ENCODE results near the gene COL15A1.

The COL15A1 gene

DNA sequence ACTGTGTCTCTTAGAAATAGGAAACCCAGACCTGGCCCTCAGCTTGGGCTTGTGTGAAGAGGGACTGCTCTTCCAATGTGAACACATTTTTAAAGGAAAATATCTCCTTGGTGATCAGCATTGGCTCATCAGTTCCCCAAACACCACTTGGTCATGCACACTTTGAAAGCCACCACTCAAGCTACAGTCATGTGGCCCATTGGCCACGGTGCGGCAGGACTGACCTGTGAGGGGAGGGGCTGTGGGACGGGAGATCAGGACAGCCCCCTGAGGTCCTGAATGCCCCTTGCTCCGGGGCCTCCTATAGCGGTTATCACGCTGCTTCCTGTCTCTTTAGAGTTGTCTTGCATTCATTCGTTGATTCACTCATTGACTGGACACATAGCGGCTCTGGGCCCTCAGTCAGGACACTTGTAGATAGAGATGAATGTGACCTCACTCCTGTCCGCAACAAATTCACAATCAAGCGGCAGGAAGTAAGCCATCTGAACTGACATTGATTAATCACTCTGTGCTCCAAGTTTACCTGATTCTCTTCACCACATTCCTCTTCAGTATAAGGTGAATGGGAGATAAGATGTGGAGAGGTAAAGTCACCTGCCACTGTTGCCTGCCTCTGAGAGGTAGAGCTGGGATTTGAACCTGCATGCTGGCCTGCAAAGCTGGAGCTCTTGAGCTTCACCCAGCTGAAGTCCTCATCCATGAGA is 73.1 kb downstream of the COL15A1 start:
- Histone ChIP-seq H3K4me1 (ENCODE audit: low read length) (no peaks in the 10 kb centered on the region), H3K4me3 (ENCODE audit: low read length) (no peak overlapping the region), H3K27me3 (ENCODE audit: low read depth, low read length) (no peaks in the 10 kb centered on the region), H2AFZ (ENCODE audit: low read depth, low read length) (no peak overlapping the region), H4K20me1 (ENCODE audit: insufficient read depth, low read length) (no peaks in the 10 kb centered on the region), H3K9ac (ENCODE audit: low read length) (no peak overlapping the region), H3K27ac (ENCODE audit: low read length) (no peak overlapping the region), H3K9me3 (ENCODE audit: insufficient read depth, low read length) (no peaks in the 10 kb centered on the region; the same call in 1 of the 2 replicates), H3K36me3 (replicated peaks; ENCODE audit: low read depth, low read length) (no peaks in the 10 kb centered on the region), H3K79me2 (ENCODE audit: low read length) (no peaks in the 10 kb centered on the region), H3K4me2 (ENCODE audit: low read length) (no peak overlapping the region)
- TF ChIP-seq EZH2phosphoT487 (IDR thresholded peaks at IDR 0.05; ENCODE audit: low read depth), result no peak
- TF ChIP-seq, protein P1, sequence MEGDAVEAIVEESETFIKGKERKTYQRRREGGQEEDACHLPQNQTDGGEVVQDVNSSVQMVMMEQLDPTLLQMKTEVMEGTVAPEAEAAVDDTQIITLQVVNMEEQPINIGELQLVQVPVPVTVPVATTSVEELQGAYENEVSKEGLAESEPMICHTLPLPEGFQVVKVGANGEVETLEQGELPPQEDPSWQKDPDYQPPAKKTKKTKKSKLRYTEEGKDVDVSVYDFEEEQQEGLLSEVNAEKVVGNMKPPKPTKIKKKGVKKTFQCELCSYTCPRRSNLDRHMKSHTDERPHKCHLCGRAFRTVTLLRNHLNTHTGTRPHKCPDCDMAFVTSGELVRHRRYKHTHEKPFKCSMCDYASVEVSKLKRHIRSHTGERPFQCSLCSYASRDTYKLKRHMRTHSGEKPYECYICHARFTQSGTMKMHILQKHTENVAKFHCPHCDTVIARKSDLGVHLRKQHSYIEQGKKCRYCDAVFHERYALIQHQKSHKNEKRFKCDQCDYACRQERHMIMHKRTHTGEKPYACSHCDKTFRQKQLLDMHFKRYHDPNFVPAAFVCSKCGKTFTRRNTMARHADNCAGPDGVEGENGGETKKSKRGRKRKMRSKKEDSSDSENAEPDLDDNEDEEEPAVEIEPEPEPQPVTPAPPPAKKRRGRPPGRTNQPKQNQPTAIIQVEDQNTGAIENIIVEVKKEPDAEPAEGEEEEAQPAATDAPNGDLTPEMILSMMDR (IDR thresholded peaks at IDR 0.05; ENCODE audit: low read depth, low read length), result no peak

DNA sequence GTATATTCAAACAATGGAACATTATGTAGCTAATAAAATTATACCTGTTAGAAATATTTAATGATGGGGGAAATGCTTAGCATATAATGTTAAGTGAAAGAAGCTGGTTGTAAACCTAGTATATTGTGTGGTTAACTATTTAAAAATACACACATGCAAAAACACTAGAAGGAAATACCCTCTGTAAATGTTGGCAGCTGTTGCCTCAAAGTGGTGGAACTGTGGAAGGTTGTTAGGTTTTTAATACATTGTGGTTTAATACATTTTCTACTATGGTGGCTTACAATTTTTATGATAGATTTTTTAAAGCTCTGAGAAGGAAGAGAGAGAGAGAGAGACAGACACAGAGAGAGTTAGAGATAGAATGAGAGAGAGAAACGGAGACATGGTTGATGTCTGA is 74.9 kb downstream of the COL15A1 start:
- Histone ChIP-seq H3K79me2 (ENCODE audit: low read length) (no peaks in the 10 kb centered on the region), H3K9ac (ENCODE audit: low read length) (no peak overlapping the region), H3K4me2 (ENCODE audit: low read length) (no peak overlapping the region), H3K27me3 (ENCODE audit: low read depth, low read length) (no peaks in the 10 kb centered on the region), H3K4me1 (ENCODE audit: low read length) (no peaks in the 10 kb centered on the region), H3K27ac (ENCODE audit: low read length) (no peak overlapping the region), H4K20me1 (ENCODE audit: insufficient read depth, low read length) (no peaks in the 10 kb centered on the region), H3K9me3 (ENCODE audit: insufficient read depth, low read length) (no peaks in the 10 kb centered on the region), H3K36me3 (replicated peaks; ENCODE audit: low read depth, low read length) (no peaks in the 10 kb centered on the region), H3K4me3 (ENCODE audit: low read length) (no peak overlapping the region), H2AFZ (ENCODE audit: low read depth, low read length) (no peak overlapping the region)
- TF ChIP-seq EZH2phosphoT487 (IDR thresholded peaks at IDR 0.05; ENCODE audit: low read depth), result no peak
- TF ChIP-seq, protein P1 (IDR thresholded peaks at IDR 0.05; ENCODE audit: low read depth, low read length), result no peak

DNA sequence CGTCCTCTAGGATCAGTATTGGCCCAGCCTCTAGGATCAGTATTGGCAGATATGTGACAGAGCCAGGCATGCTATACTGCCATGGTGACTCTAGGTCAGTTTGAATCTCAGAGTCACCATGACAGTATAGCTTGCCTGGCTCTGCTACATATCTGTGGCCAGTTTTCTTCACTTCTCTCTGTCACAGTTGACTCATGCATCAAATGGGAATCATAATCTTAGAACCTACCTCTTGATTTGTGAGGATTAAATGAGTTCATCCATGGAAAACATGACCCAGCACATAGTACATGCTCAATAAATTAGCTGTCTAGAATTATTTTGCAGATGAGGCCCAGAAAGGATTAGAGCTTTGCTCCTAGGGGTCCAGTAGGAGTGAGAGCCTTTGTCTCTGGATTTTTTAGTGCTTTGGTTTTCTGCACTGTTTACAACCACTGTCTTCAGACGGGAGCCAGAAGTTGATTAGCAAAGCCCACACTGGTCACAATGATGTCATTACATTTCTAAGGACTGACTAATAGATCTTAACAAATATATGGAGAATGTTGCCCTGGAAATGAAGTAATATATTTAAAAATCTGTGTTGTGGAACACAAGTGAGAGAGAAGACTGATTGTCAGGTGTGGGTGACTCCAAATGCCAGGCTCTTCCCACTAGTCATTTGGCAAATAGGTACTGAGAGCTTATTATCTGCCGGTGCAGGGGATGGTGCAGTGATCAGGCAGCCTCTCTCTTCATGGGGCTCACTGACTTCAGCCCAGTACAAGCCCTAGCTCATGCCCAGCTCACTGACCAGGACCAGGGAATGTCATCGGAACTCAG is 76.0 kb downstream of the COL15A1 start:
- H3K36me3 ChIP-seq (replicated peaks; ENCODE audit: low read depth, low read length), result no peaks in the 10 kb centered on the region
- no peak overlapping the region for H2AFZ ChIP-seq (ENCODE audit: low read depth, low read length)
- no peaks in the 10 kb centered on the region for H3K9me3 ChIP-seq (ENCODE audit: insufficient read depth, low read length)
- no peak overlapping the region for H3K27ac ChIP-seq (ENCODE audit: low read length)
- H3K4me1 ChIP-seq (ENCODE audit: low read length), result no peaks in the 10 kb centered on the region
- H3K4me2 ChIP-seq (ENCODE audit: low read length), result no peak overlapping the region
- TF ChIP-seq, protein P1 (IDR thresholded peaks at IDR 0.05; ENCODE audit: low read depth, low read length), result no peak
- no peak for TF ChIP-seq EZH2phosphoT487 (IDR thresholded peaks at IDR 0.05; ENCODE audit: low read depth)
- no peaks in the 10 kb centered on the region for H3K27me3 ChIP-seq (ENCODE audit: low read depth, low read length)
- no peaks in the 10 kb centered on the region for H4K20me1 ChIP-seq (ENCODE audit: insufficient read depth, low read length)
- H3K4me3 ChIP-seq (ENCODE audit: low read length), result no peak overlapping the region
- H3K79me2 ChIP-seq (ENCODE audit: low read length), result no peaks in the 10 kb centered on the region
- no peak overlapping the region for H3K9ac ChIP-seq (ENCODE audit: low read length)

DNA sequence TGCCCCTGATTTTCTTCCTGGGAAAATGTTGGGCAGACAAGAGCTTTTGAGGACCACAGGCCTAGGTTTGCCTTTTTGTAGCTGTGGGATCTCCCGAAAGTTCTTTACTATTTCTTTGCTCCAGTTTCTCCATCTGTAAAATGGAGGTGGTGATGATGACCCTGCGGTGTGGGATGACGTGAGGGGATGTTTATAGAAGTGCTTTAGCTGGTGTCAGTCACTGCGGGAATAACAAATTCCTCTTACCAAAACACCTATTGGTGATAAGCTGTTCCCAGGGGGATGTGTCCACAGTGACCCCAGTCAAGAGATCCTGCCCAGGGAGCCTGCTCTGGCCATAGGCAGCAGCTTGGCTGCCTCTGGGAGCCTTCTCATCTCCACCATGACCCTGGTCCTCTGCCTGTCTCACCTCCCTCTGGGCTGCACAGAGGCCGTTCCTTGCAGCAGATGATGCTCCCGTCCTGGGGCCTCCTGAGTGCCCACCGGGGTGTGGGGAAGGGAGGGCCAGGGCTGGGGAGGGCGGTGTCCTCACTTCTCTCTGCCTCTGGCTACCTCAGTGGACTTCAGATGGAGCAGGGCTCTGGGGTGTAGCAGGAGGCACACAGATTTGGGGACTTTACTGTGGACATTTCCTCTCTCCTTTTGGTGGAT is 77.2 kb downstream of the COL15A1 start:
- Histone ChIP-seq H3K4me2 (ENCODE audit: low read length) (no peak overlapping the region), H3K36me3 (replicated peaks; ENCODE audit: low read depth, low read length) (no peaks in the 10 kb centered on the region), H3K27ac (ENCODE audit: low read length) (no peak overlapping the region), H3K4me1 (ENCODE audit: low read length) (no peaks in the 10 kb centered on the region), H3K9ac (ENCODE audit: low read length) (no peak overlapping the region), H4K20me1 (ENCODE audit: insufficient read depth, low read length) (no peaks in the 10 kb centered on the region), H3K4me3 (ENCODE audit: low read length) (no peak overlapping the region), H3K9me3 (ENCODE audit: insufficient read depth, low read length) (no peaks in the 10 kb centered on the region), H3K79me2 (ENCODE audit: low read length) (no peaks in the 10 kb centered on the region), H3K27me3 (ENCODE audit: low read depth, low read length) (no peaks in the 10 kb centered on the region), H2AFZ (ENCODE audit: low read depth, low read length) (no peak overlapping the region)
- TF ChIP-seq EZH2phosphoT487 (IDR thresholded peaks at IDR 0.05; ENCODE audit: low read depth), result no peak
- TF ChIP-seq, protein P1 (IDR thresholded peaks at IDR 0.05; ENCODE audit: low read depth, low read length), result no peak
